ENCODE results near the gene GLI3. TPM values are rescaled to one million over a fixed set of nuclear protein-coding genes. Genes with fewer than 3 reads are reported as not detected.
A peak's percentile ranks its signal among the peaks of the same experiment; 100 is the strongest.

Gene GLI3
- total RNA-seq, 1 donor from 2014 or later: 57.0 TPM

- DNase-seq (ENCODE audit: extremely low spot score, unreplicated experiment): no peak
- Mint-ChIP-seq H3K27ac (ENCODE audit: unreplicated experiment) (no peak overlapping the region), H3K4me1 (ENCODE audit: unreplicated experiment) (peaks cover 26% of the 10 kb centered on the region), H3K36me3 (ENCODE audit: unreplicated experiment) (peaks cover 17% of the 10 kb centered on the region), H3K9me3 (ENCODE audit: unreplicated experiment) (peaks cover 4% of the 10 kb centered on the region), H3K27me3 (ENCODE audit: unreplicated experiment) (no peaks in the 10 kb centered on the region), H3K4me3 (ENCODE audit: unreplicated experiment) (no peak overlapping the region)
- TF ChIP-seq, protein P1, sequence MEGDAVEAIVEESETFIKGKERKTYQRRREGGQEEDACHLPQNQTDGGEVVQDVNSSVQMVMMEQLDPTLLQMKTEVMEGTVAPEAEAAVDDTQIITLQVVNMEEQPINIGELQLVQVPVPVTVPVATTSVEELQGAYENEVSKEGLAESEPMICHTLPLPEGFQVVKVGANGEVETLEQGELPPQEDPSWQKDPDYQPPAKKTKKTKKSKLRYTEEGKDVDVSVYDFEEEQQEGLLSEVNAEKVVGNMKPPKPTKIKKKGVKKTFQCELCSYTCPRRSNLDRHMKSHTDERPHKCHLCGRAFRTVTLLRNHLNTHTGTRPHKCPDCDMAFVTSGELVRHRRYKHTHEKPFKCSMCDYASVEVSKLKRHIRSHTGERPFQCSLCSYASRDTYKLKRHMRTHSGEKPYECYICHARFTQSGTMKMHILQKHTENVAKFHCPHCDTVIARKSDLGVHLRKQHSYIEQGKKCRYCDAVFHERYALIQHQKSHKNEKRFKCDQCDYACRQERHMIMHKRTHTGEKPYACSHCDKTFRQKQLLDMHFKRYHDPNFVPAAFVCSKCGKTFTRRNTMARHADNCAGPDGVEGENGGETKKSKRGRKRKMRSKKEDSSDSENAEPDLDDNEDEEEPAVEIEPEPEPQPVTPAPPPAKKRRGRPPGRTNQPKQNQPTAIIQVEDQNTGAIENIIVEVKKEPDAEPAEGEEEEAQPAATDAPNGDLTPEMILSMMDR (IDR thresholded peaks at IDR 0.05): no peak
These were observed 101.3 kb downstream of the GLI3 start for GRCh38 chr7:42135728-42136127.

- TF ChIP-seq, protein P1 (IDR thresholded peaks at IDR 0.05): no peak
- Mint-ChIP-seq H3K27me3 (ENCODE audit: unreplicated experiment) (no peaks in the 10 kb centered on the region), H3K27ac (ENCODE audit: unreplicated experiment) (no peak overlapping the region), H3K4me3 (ENCODE audit: unreplicated experiment) (no peak overlapping the region), H3K36me3 (ENCODE audit: unreplicated experiment) (peaks cover 18% of the 10 kb centered on the region), H3K4me1 (ENCODE audit: unreplicated experiment) (peaks cover 26% of the 10 kb centered on the region), H3K9me3 (ENCODE audit: unreplicated experiment) (peaks cover 11% of the 10 kb centered on the region)
- no peak for DNase-seq (ENCODE audit: extremely low spot score, unreplicated experiment)
These were observed 102.6 kb downstream of the GLI3 start for GRCh38 chr7:42134276-42134876.

DNA sequence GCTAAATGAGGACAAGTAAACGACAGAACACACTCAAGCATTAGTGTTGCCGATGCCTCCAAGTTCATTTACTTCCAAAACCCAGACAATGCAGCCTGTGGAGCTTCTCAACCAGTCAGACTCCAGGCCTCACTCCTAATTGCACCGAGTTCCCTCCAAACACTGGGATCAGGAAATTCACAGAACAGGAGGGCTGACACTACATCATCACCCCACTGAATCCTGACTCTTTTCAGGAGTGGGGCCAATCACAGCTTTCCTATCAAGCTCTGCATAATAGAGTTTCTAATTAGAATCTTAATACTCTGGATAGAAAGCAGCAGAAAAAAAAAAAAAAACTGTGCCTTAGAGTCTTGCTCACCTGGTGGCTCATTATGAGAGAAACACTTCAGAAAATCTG is 103.7 kb downstream of the GLI3 start:
- Mint-ChIP-seq H3K9me3 (ENCODE audit: unreplicated experiment) (peaks cover 11% of the 10 kb centered on the region), H3K27ac (ENCODE audit: unreplicated experiment) (peak overlapping the region; percentile 29), H3K4me3 (ENCODE audit: unreplicated experiment) (no peak overlapping the region), H3K4me1 (ENCODE audit: unreplicated experiment) (peaks cover 21% of the 10 kb centered on the region), H3K36me3 (ENCODE audit: unreplicated experiment) (peaks cover 19% of the 10 kb centered on the region), H3K27me3 (ENCODE audit: unreplicated experiment) (no peaks in the 10 kb centered on the region)
- TF ChIP-seq, protein P1 (IDR thresholded peaks at IDR 0.05): no peak
- no peak for DNase-seq (ENCODE audit: extremely low spot score, unreplicated experiment)

DNA sequence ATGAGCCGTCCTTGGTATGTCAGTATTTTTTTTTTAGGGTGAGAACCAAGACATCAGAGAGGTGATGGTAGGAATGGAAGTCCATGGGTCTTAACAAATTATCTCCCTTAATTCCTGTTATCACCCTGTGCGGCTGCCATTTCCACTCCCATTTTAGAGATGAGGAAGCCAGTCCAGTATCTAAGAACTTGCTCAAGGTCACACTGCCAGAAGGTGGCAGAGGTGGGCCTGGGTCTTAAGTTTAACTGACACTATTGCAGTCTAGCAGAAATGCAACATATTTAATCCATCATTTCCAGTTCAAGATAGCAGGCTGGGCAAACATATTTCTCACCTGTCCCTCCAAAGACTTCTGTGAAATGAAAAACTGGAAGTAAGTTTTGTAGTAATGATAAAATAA is 108.3 kb downstream of the GLI3 start:
- Mint-ChIP-seq H3K4me3 (ENCODE audit: unreplicated experiment) (no peak overlapping the region), H3K36me3 (ENCODE audit: unreplicated experiment) (peaks cover 18% of the 10 kb centered on the region), H3K27ac (ENCODE audit: unreplicated experiment) (no peak overlapping the region), H3K27me3 (ENCODE audit: unreplicated experiment) (no peaks in the 10 kb centered on the region), H3K9me3 (ENCODE audit: unreplicated experiment) (peaks cover 11% of the 10 kb centered on the region), H3K4me1 (ENCODE audit: unreplicated experiment) (peaks cover 21% of the 10 kb centered on the region)
- no peak for DNase-seq (ENCODE audit: extremely low spot score, unreplicated experiment)
- TF ChIP-seq, protein P1 (IDR thresholded peaks at IDR 0.05): peak; percentile 39

GRCh38 chr7:42127232-42127622 is 109.8 kb downstream of the GLI3 start:
- no peaks in the 10 kb centered on the region for H3K27me3 Mint-ChIP-seq (ENCODE audit: unreplicated experiment)
- TF ChIP-seq, protein P1 (IDR thresholded peaks at IDR 0.05): no peak

More at GRCh38 chr7:42127232-42127622, 109.8 kb downstream of the GLI3 start:
- DNase-seq (ENCODE audit: extremely low spot score, unreplicated experiment): no peak
- no peak overlapping the region for H3K4me3 Mint-ChIP-seq (ENCODE audit: unreplicated experiment)
- peaks cover 16% of the 10 kb centered on the region for H3K4me1 Mint-ChIP-seq (ENCODE audit: unreplicated experiment)
- no peak overlapping the region for H3K27ac Mint-ChIP-seq (ENCODE audit: unreplicated experiment)
- H3K36me3 Mint-ChIP-seq (ENCODE audit: unreplicated experiment): peaks cover 18% of the 10 kb centered on the region
- H3K9me3 Mint-ChIP-seq (ENCODE audit: unreplicated experiment): peaks cover 11% of the 10 kb centered on the region
